Measurements from ENCODE around the gene MAP2K4.
A peak's percentile ranks its signal among the peaks of the same experiment; 100 is the strongest.

The MAP2K4 gene

DNA sequence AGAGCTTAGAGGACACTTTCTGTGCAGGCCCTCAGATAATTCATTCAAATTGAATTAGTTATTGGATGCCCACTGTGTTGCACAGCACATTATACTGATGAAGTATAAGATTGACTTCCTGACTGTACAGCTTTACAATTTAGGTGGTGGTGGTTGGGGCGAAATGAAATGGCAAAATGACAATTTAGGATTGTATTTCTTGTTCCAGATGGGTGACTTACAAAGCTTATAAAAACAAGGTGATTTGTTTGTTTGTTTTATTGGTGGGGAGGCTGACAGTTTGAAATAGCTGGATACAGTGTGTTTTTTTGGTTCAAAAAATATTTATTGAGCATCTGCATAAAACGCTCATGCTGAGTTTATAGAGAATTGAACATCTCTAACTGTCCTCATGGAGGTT, 1.6 kb downstream of the MAP2K4 start:
- Histone ChIP-seq H3K79me2 (ENCODE audit: insufficient read depth, low read length) (peaks cover 53% of the 10 kb centered on the region), H3K9me3 (ENCODE audit: low read length) (no peaks in the 10 kb centered on the region), H3K4me3 (ENCODE audit: low read depth, low read length, poor library complexity, severe bottlenecking) (peak overlapping the region; percentile 71), H3K9me2 (ENCODE audit: low read depth, low read length) (no peaks in the 10 kb centered on the region), H3K9ac (ENCODE audit: low read length) (peak overlapping the region; percentile 71), H3K36me3 (ENCODE audit: insufficient read depth, low read length) (no peaks in the 10 kb centered on the region; the same call in 1 of the 2 replicates), H4K20me1 (ENCODE audit: insufficient read depth, low read length) (peaks cover 8% of the 10 kb centered on the region; the same call in 1 of the 2 replicates), H3K4me2 (ENCODE audit: low read length) (peak overlapping the region; percentile 91), H3K4me1 (ENCODE audit: insufficient read depth, low read length, severe bottlenecking) (peaks cover 21% of the 10 kb centered on the region), H3K27ac (ENCODE audit: low read depth, low read length, poor library complexity, severe bottlenecking) (no peak overlapping the region), H3F3A (ENCODE audit: insufficient read depth, low read length) (no peaks in the 10 kb centered on the region), H3K27me3 (ENCODE audit: insufficient read depth, low read length) (no peaks in the 10 kb centered on the region), H2AFZ (ENCODE audit: low read length) (no peak overlapping the region)
- TF ChIP-seq, protein P1, sequence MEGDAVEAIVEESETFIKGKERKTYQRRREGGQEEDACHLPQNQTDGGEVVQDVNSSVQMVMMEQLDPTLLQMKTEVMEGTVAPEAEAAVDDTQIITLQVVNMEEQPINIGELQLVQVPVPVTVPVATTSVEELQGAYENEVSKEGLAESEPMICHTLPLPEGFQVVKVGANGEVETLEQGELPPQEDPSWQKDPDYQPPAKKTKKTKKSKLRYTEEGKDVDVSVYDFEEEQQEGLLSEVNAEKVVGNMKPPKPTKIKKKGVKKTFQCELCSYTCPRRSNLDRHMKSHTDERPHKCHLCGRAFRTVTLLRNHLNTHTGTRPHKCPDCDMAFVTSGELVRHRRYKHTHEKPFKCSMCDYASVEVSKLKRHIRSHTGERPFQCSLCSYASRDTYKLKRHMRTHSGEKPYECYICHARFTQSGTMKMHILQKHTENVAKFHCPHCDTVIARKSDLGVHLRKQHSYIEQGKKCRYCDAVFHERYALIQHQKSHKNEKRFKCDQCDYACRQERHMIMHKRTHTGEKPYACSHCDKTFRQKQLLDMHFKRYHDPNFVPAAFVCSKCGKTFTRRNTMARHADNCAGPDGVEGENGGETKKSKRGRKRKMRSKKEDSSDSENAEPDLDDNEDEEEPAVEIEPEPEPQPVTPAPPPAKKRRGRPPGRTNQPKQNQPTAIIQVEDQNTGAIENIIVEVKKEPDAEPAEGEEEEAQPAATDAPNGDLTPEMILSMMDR (IDR thresholded peaks at IDR 0.05; ENCODE audit: low read length): no peak
- TF ChIP-seq EZH2 (IDR thresholded peaks at IDR 0.05; ENCODE audit: borderline replicate concordance, low read length): no peak

DNA sequence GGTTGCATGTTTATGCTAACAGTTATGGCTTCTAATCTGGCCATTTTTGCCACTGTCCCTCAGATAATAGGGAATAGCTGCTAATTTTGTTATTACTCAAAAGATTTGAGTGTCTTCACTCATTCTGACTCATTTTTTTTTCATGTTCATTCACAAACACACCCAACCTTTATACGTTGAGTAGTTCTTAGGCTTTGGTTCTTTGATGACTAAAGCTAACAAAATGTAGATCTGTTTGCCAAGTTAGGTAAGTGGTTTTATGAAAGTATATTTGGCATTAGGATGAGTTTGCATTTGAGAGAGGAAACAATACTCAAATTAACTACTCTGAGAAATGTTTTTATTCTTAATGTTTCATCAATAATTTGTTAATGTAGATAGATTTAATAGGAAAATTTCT, 3.6 kb downstream of the MAP2K4 start:
- no peak overlapping the region for H3K4me2 ChIP-seq (ENCODE audit: low read length)
- no peaks in the 10 kb centered on the region for H3K27me3 ChIP-seq (ENCODE audit: insufficient read depth, low read length)
- H3K27ac ChIP-seq (ENCODE audit: low read depth, low read length, poor library complexity, severe bottlenecking): no peak overlapping the region
- no peaks in the 10 kb centered on the region for H3F3A ChIP-seq (ENCODE audit: insufficient read depth, low read length)
- no peaks in the 10 kb centered on the region for H3K9me3 ChIP-seq (ENCODE audit: low read length)
- no peak overlapping the region for H3K9ac ChIP-seq (ENCODE audit: low read length)
- H3K9me2 ChIP-seq (ENCODE audit: low read depth, low read length): no peaks in the 10 kb centered on the region
- peaks cover 21% of the 10 kb centered on the region for H3K4me1 ChIP-seq (ENCODE audit: insufficient read depth, low read length, severe bottlenecking)
- H3K79me2 ChIP-seq (ENCODE audit: insufficient read depth, low read length): peaks cover 58% of the 10 kb centered on the region
- no peak overlapping the region for H2AFZ ChIP-seq (ENCODE audit: low read length)
- H4K20me1 ChIP-seq (ENCODE audit: insufficient read depth, low read length): peaks cover 8% of the 10 kb centered on the region; the same call in 1 of the 2 replicates
- no peak for TF ChIP-seq EZH2 (IDR thresholded peaks at IDR 0.05; ENCODE audit: borderline replicate concordance, low read length)
- TF ChIP-seq, protein P1 (IDR thresholded peaks at IDR 0.05; ENCODE audit: low read length): no peak
- no peaks in the 10 kb centered on the region; the same call in 1 of the 2 replicates for H3K36me3 ChIP-seq (ENCODE audit: insufficient read depth, low read length)
- H3K4me3 ChIP-seq (ENCODE audit: low read depth, low read length, poor library complexity, severe bottlenecking): no peak overlapping the region

DNA sequence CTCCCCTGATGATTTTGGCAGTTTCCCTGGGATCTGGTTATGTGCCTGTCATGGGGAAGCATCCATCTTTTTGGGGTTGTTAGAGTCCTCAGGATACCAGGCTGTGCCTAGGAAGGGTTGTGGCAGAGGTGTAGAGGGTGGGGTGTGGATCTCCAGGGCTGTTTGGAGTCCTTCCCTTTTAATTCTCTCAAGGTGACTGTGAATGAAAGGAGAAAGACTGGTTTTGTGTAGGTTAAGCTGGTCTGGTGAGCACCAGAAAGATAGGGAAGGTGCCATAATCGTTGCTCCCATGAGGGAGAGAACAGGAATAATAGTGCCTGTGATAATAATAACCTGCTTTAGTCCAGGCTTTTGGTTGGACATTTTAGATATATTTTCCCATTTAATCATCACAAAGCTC, 7.0 kb downstream of the MAP2K4 start:
- H2AFZ ChIP-seq (ENCODE audit: low read length): no peak overlapping the region
- H3K27ac ChIP-seq (ENCODE audit: low read depth, low read length, poor library complexity, severe bottlenecking): no peak overlapping the region
- H3K9me3 ChIP-seq (ENCODE audit: low read length): no peaks in the 10 kb centered on the region
- no peaks in the 10 kb centered on the region for H3K9me2 ChIP-seq (ENCODE audit: low read depth, low read length)
- peaks cover 70% of the 10 kb centered on the region for H3K79me2 ChIP-seq (ENCODE audit: insufficient read depth, low read length)
- H3K4me3 ChIP-seq (ENCODE audit: low read depth, low read length, poor library complexity, severe bottlenecking): no peak overlapping the region
- H4K20me1 ChIP-seq (ENCODE audit: insufficient read depth, low read length): 0 out of 2 replicates have a peak, but pooled peaks cover 2% of the 10 kb centered on the region
- no peaks in the 10 kb centered on the region for H3K27me3 ChIP-seq (ENCODE audit: insufficient read depth, low read length)
- TF ChIP-seq, protein P1 (IDR thresholded peaks at IDR 0.05; ENCODE audit: low read length): no peak
- TF ChIP-seq EZH2 (IDR thresholded peaks at IDR 0.05; ENCODE audit: borderline replicate concordance, low read length): no peak
- no peak overlapping the region for H3K9ac ChIP-seq (ENCODE audit: low read length)
- H3K4me1 ChIP-seq (ENCODE audit: insufficient read depth, low read length, severe bottlenecking): peaks cover 4% of the 10 kb centered on the region
- H3K4me2 ChIP-seq (ENCODE audit: low read length): no peak overlapping the region
- no peaks in the 10 kb centered on the region for H3F3A ChIP-seq (ENCODE audit: insufficient read depth, low read length)
- no peaks in the 10 kb centered on the region; the same call in 1 of the 2 replicates for H3K36me3 ChIP-seq (ENCODE audit: insufficient read depth, low read length)

All from OCI-LY1 (cell line).